ENCODE results near the gene TMSB4X.

DNA sequence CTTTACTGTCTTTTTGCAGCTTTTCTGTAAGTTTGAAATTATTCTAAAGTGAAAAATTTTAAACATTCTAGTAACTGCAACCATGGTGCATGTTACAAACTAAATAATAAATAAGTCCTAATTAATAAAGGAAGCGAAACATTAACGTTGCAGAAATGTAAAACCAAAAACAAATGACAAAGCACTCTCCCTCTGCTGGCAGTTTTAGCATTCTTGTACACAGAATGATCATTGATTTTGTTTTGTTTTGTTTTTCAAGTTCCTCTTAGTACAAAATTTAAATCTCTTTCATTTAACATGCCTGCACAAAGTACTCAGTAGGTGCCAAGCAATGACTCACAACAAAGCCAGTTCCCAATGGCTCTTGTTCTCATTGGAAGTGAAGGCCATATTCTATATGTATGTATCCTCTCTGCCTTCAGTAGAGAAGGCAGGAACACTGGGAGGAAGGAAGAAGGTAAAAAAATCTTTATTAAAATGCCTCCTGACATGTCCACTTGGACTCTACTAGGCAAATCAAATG is 13.7 kb upstream of the TMSB4X start:
- TF ChIP-seq, protein P1, sequence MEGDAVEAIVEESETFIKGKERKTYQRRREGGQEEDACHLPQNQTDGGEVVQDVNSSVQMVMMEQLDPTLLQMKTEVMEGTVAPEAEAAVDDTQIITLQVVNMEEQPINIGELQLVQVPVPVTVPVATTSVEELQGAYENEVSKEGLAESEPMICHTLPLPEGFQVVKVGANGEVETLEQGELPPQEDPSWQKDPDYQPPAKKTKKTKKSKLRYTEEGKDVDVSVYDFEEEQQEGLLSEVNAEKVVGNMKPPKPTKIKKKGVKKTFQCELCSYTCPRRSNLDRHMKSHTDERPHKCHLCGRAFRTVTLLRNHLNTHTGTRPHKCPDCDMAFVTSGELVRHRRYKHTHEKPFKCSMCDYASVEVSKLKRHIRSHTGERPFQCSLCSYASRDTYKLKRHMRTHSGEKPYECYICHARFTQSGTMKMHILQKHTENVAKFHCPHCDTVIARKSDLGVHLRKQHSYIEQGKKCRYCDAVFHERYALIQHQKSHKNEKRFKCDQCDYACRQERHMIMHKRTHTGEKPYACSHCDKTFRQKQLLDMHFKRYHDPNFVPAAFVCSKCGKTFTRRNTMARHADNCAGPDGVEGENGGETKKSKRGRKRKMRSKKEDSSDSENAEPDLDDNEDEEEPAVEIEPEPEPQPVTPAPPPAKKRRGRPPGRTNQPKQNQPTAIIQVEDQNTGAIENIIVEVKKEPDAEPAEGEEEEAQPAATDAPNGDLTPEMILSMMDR (IDR thresholded peaks at IDR 0.05; ENCODE audit: extremely low read depth in 1 of 2, insufficient read depth in 1 of 2, low read depth in 1 of 2, low read length in 2 of 2), result no peak
- no peak for TF ChIP-seq POLR2AphosphoS5 (IDR thresholded peaks at IDR 0.05; ENCODE audit: insufficient read depth, low read depth, low read length)
- TF ChIP-seq EZH2 (IDR thresholded peaks at IDR 0.05; ENCODE audit: borderline replicate concordance, low read depth, low read length, severe bottlenecking), result no peak

Data from endothelial cell of umbilical vein (primary cell).